T47D (cell line): ENCODE measurements around the gene GOLGA8R.
"Not testable (repeated sequence)": the region's sequence is repeated elsewhere in the genome, so short reads cannot be mapped to it uniquely, and the experiment has no call there.

Experiments used
- DNase-seq, 2 experiments: peaks; one replicate each; pipeline versions ENCODE4 v3.0.0 to v3.0.0-alpha.2; 2011 to 2012; ENCODE audit warnings: low read depth in 1 of 2, low spot score in 1 of 2
- in situ Hi-C: cut with HindIII; loops from 2 replicates; pipeline ENCODE4 v1.10.0; 2016; ENCODE audit warnings: low sequenced_read_pairs, low pct_unique_long_range_greater_than_20kb

GOLGA8R gene

GRCh38 chr15:30414160-30414559, at the start of gene GOLGA8R:
GOLGA8R (minus strand) TSS chr15:30414260; CDS start chr15:30414162, 98 bp downstream.
- DNase-seq, in situ Hi-C loops: not testable (repeated sequence)

- in situ Hi-C loops, DNase-seq: not testable (repeated sequence)
Observed at GRCh38 chr15:30463849-30464248, 49.8 kb upstream of the GOLGA8R start.

- in situ Hi-C loops, DNase-seq: not testable (repeated sequence)
Observed at GRCh38 chr15:30462176-30462575, 48.1 kb upstream of the GOLGA8R start.

GRCh38 chr15:30452702-30453101, 38.6 kb upstream of the GOLGA8R start:
- DNase-seq, in situ Hi-C loops: not testable (repeated sequence)

- in situ Hi-C loops, DNase-seq: not testable (repeated sequence)
Observed at GRCh38 chr15:30438348-30438747, 24.3 kb upstream of the GOLGA8R start.

GRCh38 chr15:30435878-30436277, 21.8 kb upstream of the GOLGA8R start:
- in situ Hi-C loops, DNase-seq: not testable (repeated sequence)

- DNase-seq, in situ Hi-C loops: not testable (repeated sequence)
Observed at GRCh38 chr15:30420723-30421122, 6.7 kb upstream of the GOLGA8R start.

GRCh38 chr15:30407636-30408035, 6.4 kb downstream of the GOLGA8R start:
- DNase-seq, in situ Hi-C loops: not testable (repeated sequence)

GRCh38 chr15:30398988-30399387, 15.1 kb downstream of the GOLGA8R start:
- DNase-seq, in situ Hi-C loops: not testable (repeated sequence)

- DNase-seq, in situ Hi-C loops: not testable (repeated sequence)
Observed at GRCh38 chr15:30393664-30393991, 20.4 kb downstream of the GOLGA8R start.

- DNase-seq, in situ Hi-C loops: not testable (repeated sequence)
Observed at GRCh38 chr15:30392766-30393663, 21.0 kb downstream of the GOLGA8R start, which contains the start of gene CHRFAM7A. CHRFAM7A (minus strand) TSS chr15:30393540; CDS start chr15:30383351, 10,189 bp downstream.

GRCh38 chr15:30386318-30386887, 27.7 kb downstream of the GOLGA8R start:
- in situ Hi-C loops = not testable (repeated sequence)

GRCh38 chr15:30377082-30377413, 37.0 kb downstream of the GOLGA8R start:
- DNase-seq, in situ Hi-C loops: not testable (repeated sequence)

More at GRCh38 chr15:30386318-30386887, 27.7 kb downstream of the GOLGA8R start:
- DNase-seq = not testable (repeated sequence)

- in situ Hi-C loops, DNase-seq: not testable (repeated sequence)
Observed at GRCh38 chr15:30376375-30377081, 37.5 kb downstream of the GOLGA8R start.

- in situ Hi-C loops, DNase-seq: not testable (repeated sequence)
Observed at GRCh38 chr15:30375872-30376271, 38.2 kb downstream of the GOLGA8R start.

- in situ Hi-C loops, DNase-seq: not testable (repeated sequence)
Observed at GRCh38 chr15:30374862-30375261, 39.2 kb downstream of the GOLGA8R start.

GRCh38 chr15:30368271-30368670, 45.8 kb downstream of the GOLGA8R start:
- in situ Hi-C loops, DNase-seq: not testable (repeated sequence)

GRCh38 chr15:30367246-30367645, 46.8 kb downstream of the GOLGA8R start:
- DNase-seq, in situ Hi-C loops: not testable (repeated sequence)
